ENCODE results near the gene LRRC40.

- TF ChIP-seq POLR2A (IDR thresholded peaks at IDR 0.05) (no peak), CTCF (IDR thresholded peaks at IDR 0.05) (no peak)
These were observed 41.7 kb upstream of the LRRC40 start for GRCh38 chr1:70247122-70247521.

Measured in sigmoid colon (tissue), 3 donors.